ENCODE results near the gene C17orf114.

The C17orf114 gene

GRCh38 chr17:4822835-4823234 is 20.7 kb upstream of the C17orf114 start:
- Histone ChIP-seq H3K36me3 (ENCODE audit: control insufficient read depth in 4 of 4, insufficient read depth in 3 of 4, low read depth in 1 of 4, low read length in 3 of 4) (peaks cover 0 to 25% (median 4%) of the 10 kb centered on the region in 4 donors), H3K27me3 (ENCODE audit: control insufficient read depth in 4 of 4, insufficient read depth in 4 of 4, low read length in 3 of 4) (no peaks in the 10 kb centered on the region), H3K9me3 (ENCODE audit: control insufficient read depth in 4 of 4, low read length in 3 of 4) (no peaks in the 10 kb centered on the region), H3K9ac (ENCODE audit: low read depth in 1 of 2, low read length in 2 of 2) (no peak overlapping the region), H3K27ac (ENCODE audit: low read depth in 1 of 2, low read length in 2 of 2) (no peak overlapping the region), H3K4me3 (ENCODE audit: low read depth in 1 of 3, low read length in 3 of 3) (no peak overlapping the region), H3K4me1 (ENCODE audit: control insufficient read depth in 4 of 4, insufficient read depth in 4 of 4, low read length in 3 of 4) (peaks cover 0 to 1% (median 0%) of the 10 kb centered on the region in 4 donors)
- TF ChIP-seq MAX (IDR thresholded peaks at IDR 0.05) (no peak), FOXA2 (IDR thresholded peaks at IDR 0.05) (no peak), HNF4A (conservative IDR thresholded peaks at IDR 0.05) (no peak), RXRA (IDR thresholded peaks at IDR 0.05) (no peak), REST (IDR thresholded peaks at IDR 0.05) (no peak), HNF4G (IDR thresholded peaks at IDR 0.05) (no peak), FOXA1 (IDR thresholded peaks at IDR 0.05) (no peak), TAF1 (conservative IDR thresholded peaks at IDR 0.05) (no peak), GABPA (IDR thresholded peaks at IDR 0.05 in 1 of 2, conservative IDR thresholded peaks at IDR 0.05 in 1 of 2) (no peak), SP1 (IDR thresholded peaks at IDR 0.05) (no peak), JUND (IDR thresholded peaks at IDR 0.05) (no peak), EGR1 (IDR thresholded peaks at IDR 0.05; ENCODE audit: low read depth in 2 of 2) (no peak)
- no peak for DNase-seq (ENCODE audit: low spot score)
- 74% methylated on average over 3 of the region's 3 CpGs for WGBS

- Histone ChIP-seq H3K9ac (ENCODE audit: low read depth in 1 of 2, low read length in 2 of 2) (no peak overlapping the region), H3K36me3 (ENCODE audit: control insufficient read depth in 4 of 4, insufficient read depth in 3 of 4, low read depth in 1 of 4, low read length in 3 of 4) (peaks cover 1 to 42% (median 6%) of the 10 kb centered on the region in 4 donors), H3K4me1 (ENCODE audit: control insufficient read depth in 4 of 4, insufficient read depth in 4 of 4, low read length in 3 of 4) (no peaks in the 10 kb centered on the region), H3K27ac (ENCODE audit: low read depth in 1 of 2, low read length in 2 of 2) (no peak overlapping the region), H3K4me3 (ENCODE audit: low read depth in 1 of 3, low read length in 3 of 3) (no peak overlapping the region), H3K27me3 (ENCODE audit: control insufficient read depth in 4 of 4, insufficient read depth in 4 of 4, low read length in 3 of 4) (no peaks in the 10 kb centered on the region), H3K9me3 (ENCODE audit: control insufficient read depth in 4 of 4, low read length in 3 of 4) (no peaks in the 10 kb centered on the region)
- DNase-seq (ENCODE audit: low spot score): no peak
- 87% methylated on average over 12 of the region's 12 CpGs for WGBS
- no peak for TF ChIP-seq GABPA (IDR thresholded peaks at IDR 0.05 in 1 of 2, conservative IDR thresholded peaks at IDR 0.05 in 1 of 2)
- no peak for TF ChIP-seq ZBTB33 (IDR thresholded peaks at IDR 0.05)
- no peak for TF ChIP-seq FOXA2 (IDR thresholded peaks at IDR 0.05)
- TF ChIP-seq REST (IDR thresholded peaks at IDR 0.05): no peak
- TF ChIP-seq CTCF (IDR thresholded peaks at IDR 0.05; ENCODE audit: low read depth, low read length, missing input control): no peak
- no peak for TF ChIP-seq RXRA (IDR thresholded peaks at IDR 0.05)
- TF ChIP-seq MAX (IDR thresholded peaks at IDR 0.05): no peak
Observed at GRCh38 chr17:4818276-4818675, 16.1 kb upstream of the C17orf114 start.
